H54 (cell line): ENCODE results near the gene FATE1.

Experiments used
- DNase-seq: peaks from one replicate; pipeline ENCODE4 v3.0.0; 2011; ENCODE audit warnings: low spot score, mixed read lengths; ENCODE audit not compliant: insufficient read length
- FAIRE-seq: peaks from 3 replicates; lab custom pipeline; 2011; peaks lifted over from hg19 to GRCh38; lab: Jason Lieb, UNC
- POLR2A ChIP-seq: IDR thresholded peaks from 2 replicates; pipeline ENCODE4 v1.6.1; 2011; ENCODE audit warnings: low read depth, mild to moderate bottlenecking, low read length

FATE1 gene

GRCh38 chrX:151714362-151714761 is 1.5 kb upstream of the FATE1 start:
- DNase-seq (no peak), FAIRE-seq (no peak)
- no peak for TF ChIP-seq POLR2A

GRCh38 chrX:151722241-151722846 is 6.5 kb downstream of the FATE1 start:
- TF ChIP-seq POLR2A: no peak
- FAIRE-seq (no peak), DNase-seq (no peak)

GRCh38 chrX:151723156-151723760 is 7.4 kb downstream of the FATE1 start:
- DNase-seq (no peak), FAIRE-seq (no peak)
- no peak for TF ChIP-seq POLR2A

GRCh38 chrX:151724563-151725337 is 8.9 kb downstream of the FATE1 start:
- DNase-seq (no peak), FAIRE-seq (no peak)
- no peak for TF ChIP-seq POLR2A

GRCh38 chrX:151725338-151725614 is 9.4 kb downstream of the FATE1 start:
- DNase-seq (no peak), FAIRE-seq (no peak)
- TF ChIP-seq POLR2A: no peak

GRCh38 chrX:151726751-151727150 is 10.9 kb downstream of the FATE1 start:
- FAIRE-seq: no peak
- TF ChIP-seq POLR2A: no peak
- no peak for DNase-seq

- DNase-seq (no peak), FAIRE-seq (no peak)
- no peak for TF ChIP-seq POLR2A
Measured at GRCh38 chrX:151727346-151727745, 11.5 kb downstream of the FATE1 start.

- TF ChIP-seq POLR2A: no peak
- FAIRE-seq: no peak
- no peak for DNase-seq
Measured at GRCh38 chrX:151729056-151729725, 13.4 kb downstream of the FATE1 start.

- FAIRE-seq (no peak), DNase-seq (no peak)
- TF ChIP-seq POLR2A: no peak
Measured at GRCh38 chrX:151734446-151734845, 18.6 kb downstream of the FATE1 start, which contains the start of gene CNGA2. Gene CNGA2 (plus strand): TSS chrX:151734746. CDS start chrX:151738484, 3,738 bp downstream.

- no peak for TF ChIP-seq POLR2A
- DNase-seq (no peak), FAIRE-seq (no peak)
Measured at GRCh38 chrX:151735219-151735618, 19.4 kb downstream of the FATE1 start.

- no peak for TF ChIP-seq POLR2A
- FAIRE-seq (no peak), DNase-seq (no peak)
Measured at GRCh38 chrX:151736685-151737084, 20.9 kb downstream of the FATE1 start.

GRCh38 chrX:151737494-151737893 is 21.7 kb downstream of the FATE1 start:
- DNase-seq (no peak), FAIRE-seq (no peak)
- TF ChIP-seq POLR2A: no peak

GRCh38 chrX:151738751-151739150 is 22.9 kb downstream of the FATE1 start:
- no peak for TF ChIP-seq POLR2A
- DNase-seq (no peak), FAIRE-seq (no peak)

- TF ChIP-seq POLR2A: no peak
- DNase-seq (no peak), FAIRE-seq (no peak)
Measured at GRCh38 chrX:151741606-151742005, 25.8 kb downstream of the FATE1 start.
